Kidney (tissue), 14 donors: Measurements from ENCODE around the gene SLC38A7. TPM values are rescaled to one million over a fixed set of nuclear protein-coding genes. Genes with fewer than 3 reads are reported as not detected.
A peak's percentile ranks its signal among the peaks of the same experiment; 100 is the strongest.

Source experiments
- DNase-seq, 5 donors: peaks; one replicate each; pipeline ENCODE4 v3.0.0-alpha.2; 2013 to 2020
- FAIRE-seq: peaks from 2 replicates; lab custom pipeline; 2012; peaks lifted over from hg19 to GRCh38; lab: Jason Lieb, UNC
- H3K27ac ChIP-seq, 2 donors: one replicate each; pipeline ENCODE4 v1.7.0; 2013; ENCODE audit warnings: low read depth in 2 of 2, low read length in 2 of 2, inconsistent platforms in 1 of 2
- H3K27me3 ChIP-seq: one replicate; pipeline ENCODE4 v1.7.1; 2013; ENCODE audit warnings: low read length, inconsistent platforms; ENCODE audit not compliant: control insufficient read depth, insufficient read depth
- H3K36me3 ChIP-seq, 3 donors: one replicate each; pipeline versions ENCODE4 v1.7.0 to v1.7.1; 2013; ENCODE audit warnings: low read length in 3 of 3, control low read depth in 1 of 3, inconsistent platforms in 1 of 3; ENCODE audit not compliant: insufficient read depth in 3 of 3, control insufficient read depth in 2 of 3
- H3K4me1 ChIP-seq, 3 donors: one replicate each; pipeline versions ENCODE4 v1.7.0 to v1.7.1; 2013; ENCODE audit warnings: low read length in 3 of 3, inconsistent platforms in 1 of 3, low read depth in 1 of 3; ENCODE audit not compliant: control insufficient read depth in 2 of 3, insufficient read depth in 2 of 3
- H3K4me3 ChIP-seq, 3 donors: one replicate each; pipeline versions ENCODE4 v1.7.0 to v1.8.1; 2013; ENCODE audit warnings: low read length in 3 of 3, control low read depth in 1 of 3, inconsistent platforms in 1 of 3
- H3K9ac ChIP-seq, 3 donors: one replicate each; pipeline versions ENCODE4 v1.7.0 to v1.7.1; 2013; ENCODE audit warnings: low read length in 3 of 3, control low read depth in 1 of 3, inconsistent platforms in 1 of 3
- H3K9me3 ChIP-seq, 3 donors: one replicate each; pipeline versions ENCODE4 v1.7.0 to v1.7.1; 2013; ENCODE audit warnings: low read length in 3 of 3, control low read depth in 1 of 3, inconsistent platforms in 1 of 3; ENCODE audit not compliant: control insufficient read depth in 2 of 3, insufficient read depth in 1 of 3
- CTCF ChIP-seq: IDR thresholded peaks from 3 replicates; pipeline ENCODE4 v1.5.1; 2012; ENCODE audit warnings: mild to moderate bottlenecking, moderate library complexity, borderline replicate concordance; ENCODE audit not compliant: insufficient read depth; ENCODE audit errors: extremely low read depth
- intact Hi-C: fragments of 100-400 bp; cut with DNase I; formaldehyde crosslinking; loops from one replicate; pipeline ENCODE4 v1.11.1; 2022
- polyA plus RNA-seq: library from polyadenylated mRNA; stranded (reverse); fragments of 350-450 nt; fragmentation: Illumina TruSeq; extraction: RNeasy Lipid Tissue Mini Kit (QIAGEN cat#74804); gene quantifications from one replicate; pipeline ENCODE4 v1.2.3, GENCODE V29; 2014; ENCODE audit warnings: low read depth, low replicate concordance; ENCODE audit not compliant: insufficient read depth
- total RNA-seq: library from RNA; stranded (reverse); fragmentation: NEBNext Ultra II Directional; extraction: Animal tissue kit (Norgen Biotek cat#: 25700); gene quantifications from one replicate; pipeline ENCODE4 v1.2.1, GENCODE V29; 2021
- donor health status: control.
- donor health status: control.
- donor health status: control.
- donor health status: control.
- donor health status: control.
- donor health status: DM: yes; HTN: yes; CAD: no.
- donor health status: Normal renal cell carcinoma (clear cell type).

The SLC38A7 gene
- total and polyA plus RNA-seq, 2 donors from 2014 or later = 8.2 to 22.7 TPM

DNA sequence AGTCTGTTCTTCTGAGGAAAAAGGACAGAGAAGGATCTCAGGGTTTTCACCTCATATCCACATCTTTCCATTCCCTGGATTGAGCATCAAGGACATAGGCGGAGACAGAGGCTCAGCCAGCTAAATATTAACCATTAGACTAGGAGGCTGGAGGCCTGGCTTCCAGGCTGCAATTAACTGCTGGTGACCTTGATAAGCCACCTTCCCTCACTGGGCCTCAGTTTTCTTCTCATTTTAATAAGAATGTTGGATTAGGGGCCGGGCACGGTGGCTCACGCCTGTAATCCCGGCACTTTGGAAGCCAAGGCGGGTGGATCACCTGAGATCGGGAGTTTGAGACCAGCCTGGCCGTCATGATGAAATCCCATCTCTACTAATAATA, 29.4 kb downstream of the SLC38A7 start:
- DNase-seq (peak in 1 of 5 donors; percentile 16), FAIRE-seq (no peak)
- intact Hi-C loops = no loop called here
- H3K4me1 ChIP-seq = peaks cover 0 to 2% (median 0%) of the 10 kb centered on the region in 3 donors
- H3K4me3 ChIP-seq = no peak overlapping the region
- H3K9ac ChIP-seq = no peak overlapping the region
- H3K9me3 ChIP-seq = no peaks in the 10 kb centered on the region
- no peaks in the 10 kb centered on the region for H3K27me3 ChIP-seq
- no peak for TF ChIP-seq CTCF
- peak overlapping the region in 1 of 2 donors; percentile 16 for H3K27ac ChIP-seq
- H3K36me3 ChIP-seq = no peaks in the 10 kb centered on the region

DNA sequence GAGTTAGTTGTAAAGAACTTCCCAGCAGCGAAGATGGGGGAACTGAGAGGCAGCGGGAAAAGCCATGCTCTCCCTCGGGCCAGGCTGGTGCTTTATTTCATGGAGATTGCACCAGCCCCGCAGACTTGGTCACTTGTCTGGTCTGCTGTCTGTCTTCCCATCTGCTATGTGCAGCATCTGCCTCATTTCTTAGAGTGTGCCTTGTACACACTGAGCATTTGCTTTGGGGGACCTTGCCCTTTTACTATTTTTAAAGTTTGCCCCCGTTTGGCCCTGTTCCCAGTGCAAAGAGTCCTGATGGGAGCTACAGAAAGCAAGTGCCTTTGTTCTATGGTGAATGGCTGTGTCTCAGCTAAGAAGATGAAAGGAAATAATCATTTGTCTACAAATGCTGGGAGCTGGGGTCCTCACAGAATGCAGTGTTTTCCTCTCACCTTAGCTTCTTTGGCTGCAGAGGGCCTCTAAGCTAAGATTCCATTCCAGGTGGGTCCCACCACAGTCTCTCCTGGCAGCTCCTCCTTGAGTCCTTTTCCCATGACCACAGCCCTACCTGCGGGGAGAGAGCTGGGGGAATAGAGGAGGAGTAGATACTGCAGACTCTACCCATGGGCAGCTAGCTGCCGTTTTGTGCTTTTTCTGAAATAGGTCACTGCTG, 29.9 kb downstream of the SLC38A7 start:
- intact Hi-C loops = no loop called here
- FAIRE-seq (no peak), DNase-seq (no peak)
- Histone ChIP-seq H3K9me3 (no peaks in the 10 kb centered on the region), H3K36me3 (no peaks in the 10 kb centered on the region), H3K4me1 (peaks cover 0 to 2% (median 0%) of the 10 kb centered on the region in 3 donors), H3K4me3 (no peak overlapping the region), H3K27ac (peak overlapping the region in 1 of 2 donors; percentile 16), H3K9ac (no peak overlapping the region), H3K27me3 (no peaks in the 10 kb centered on the region)
- no peak for TF ChIP-seq CTCF

- H3K36me3 ChIP-seq = no peaks in the 10 kb centered on the region
- H3K9ac ChIP-seq = no peak overlapping the region
- H3K4me1 ChIP-seq = peaks cover 0 to 2% (median 0%) of the 10 kb centered on the region in 3 donors
- no peak overlapping the region for H3K27ac ChIP-seq
- no peak for FAIRE-seq
- no peak for TF ChIP-seq CTCF
- peak in 1 of 5 donors; percentile 27 for DNase-seq
- no peaks in the 10 kb centered on the region for H3K9me3 ChIP-seq
- no peak overlapping the region for H3K4me3 ChIP-seq
- no peaks in the 10 kb centered on the region for H3K27me3 ChIP-seq
- intact Hi-C loops = no loop called here
These were observed 31.8 kb downstream of the SLC38A7 start for GRCh38 chr16:58652741-58653140.
